ENCODE data around the gene SNX10.
"Not testable (repeated sequence)": the region's sequence is repeated elsewhere in the genome, so short reads cannot be mapped to it uniquely, and the experiment has no call there.

Gene SNX10, protein sequence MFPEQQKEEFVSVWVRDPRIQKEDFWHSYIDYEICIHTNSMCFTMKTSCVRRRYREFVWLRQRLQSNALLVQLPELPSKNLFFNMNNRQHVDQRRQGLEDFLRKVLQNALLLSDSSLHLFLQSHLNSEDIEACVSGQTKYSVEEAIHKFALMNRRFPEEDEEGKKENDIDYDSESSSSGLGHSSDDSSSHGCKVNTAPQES

GRCh38 chr7:26291699-26292538 is at the start of gene SNX10:
TSS of gene SNX10 (plus strand) at chr7:26291862. CDS start at chr7:26346443, 54,581 bp downstream.
- DNase-seq (ENCODE audit: insufficient read length, low spot score): peak; percentile 48
- FAIRE-seq: peak; percentile 96

- no peak for DNase-seq (ENCODE audit: insufficient read length, low spot score)
- FAIRE-seq: no peak
Observed at GRCh38 chr7:26245150-26245549, 46.5 kb upstream of the SNX10 start.

DNA sequence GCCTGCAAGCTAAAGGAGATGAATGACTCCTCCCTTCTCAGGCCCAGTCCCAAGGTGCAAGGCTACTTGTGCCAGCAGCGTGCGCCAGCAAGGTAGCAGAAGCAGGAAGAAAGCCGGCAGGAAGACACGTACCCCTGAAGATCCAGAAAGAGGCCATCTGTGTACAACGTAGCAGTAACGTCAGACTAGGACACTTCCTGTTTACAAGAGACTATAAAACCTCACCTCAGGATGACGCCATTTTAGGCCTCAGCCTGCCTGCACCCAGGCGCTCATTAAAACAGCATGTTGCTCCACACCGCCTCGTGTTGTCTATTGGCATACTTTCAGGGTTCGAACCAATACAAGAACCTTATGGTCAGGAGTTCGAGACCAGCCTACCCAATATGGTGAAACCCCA is 41.4 kb upstream of the SNX10 start:
- FAIRE-seq (no peak), DNase-seq (ENCODE audit: insufficient read length, low spot score) (no peak)

DNA sequence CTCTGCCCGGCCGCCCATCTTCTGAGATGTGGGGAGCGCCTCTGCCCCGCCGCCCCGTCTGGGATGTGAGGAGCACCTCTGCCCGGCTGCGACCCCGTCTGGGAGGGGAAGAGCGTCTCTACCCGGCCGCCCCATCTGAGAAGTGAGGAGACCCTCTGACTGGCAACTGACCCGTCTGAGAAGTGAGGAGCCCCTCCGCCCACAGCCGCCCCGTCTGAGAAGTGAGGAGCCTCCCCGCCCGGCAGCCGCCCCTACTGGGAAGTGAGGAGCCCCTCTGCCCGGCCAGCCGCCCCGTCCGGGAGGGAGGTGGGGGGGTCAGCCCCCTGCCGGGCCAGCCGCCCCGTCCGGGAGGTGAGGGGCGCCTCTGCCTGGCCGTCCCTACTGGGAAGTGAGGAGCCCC is 29.8 kb upstream of the SNX10 start:
- not testable (repeated sequence) for DNase-seq (ENCODE audit: insufficient read length, low spot score); FAIRE-seq

DNA sequence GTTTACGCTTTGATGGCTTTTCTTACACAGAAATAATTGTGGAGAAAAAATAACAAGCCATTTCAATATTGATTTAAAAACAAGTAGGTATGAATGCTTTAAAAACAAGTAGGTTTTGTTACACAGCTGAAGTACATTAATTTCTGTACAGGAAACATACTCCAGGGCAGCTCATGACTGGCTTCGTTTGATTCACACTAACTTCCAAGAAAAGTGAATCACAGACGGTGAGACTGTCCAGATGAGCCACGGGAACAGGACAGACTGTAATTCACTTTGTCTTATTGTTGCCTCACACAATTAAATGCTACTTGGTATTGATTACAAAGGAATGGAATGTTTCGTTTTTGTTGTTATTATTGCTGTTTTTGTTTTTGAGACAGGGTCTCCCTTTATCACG is 26.6 kb upstream of the SNX10 start:
- no peak for DNase-seq (ENCODE audit: insufficient read length, low spot score)
- no peak for FAIRE-seq

DNA sequence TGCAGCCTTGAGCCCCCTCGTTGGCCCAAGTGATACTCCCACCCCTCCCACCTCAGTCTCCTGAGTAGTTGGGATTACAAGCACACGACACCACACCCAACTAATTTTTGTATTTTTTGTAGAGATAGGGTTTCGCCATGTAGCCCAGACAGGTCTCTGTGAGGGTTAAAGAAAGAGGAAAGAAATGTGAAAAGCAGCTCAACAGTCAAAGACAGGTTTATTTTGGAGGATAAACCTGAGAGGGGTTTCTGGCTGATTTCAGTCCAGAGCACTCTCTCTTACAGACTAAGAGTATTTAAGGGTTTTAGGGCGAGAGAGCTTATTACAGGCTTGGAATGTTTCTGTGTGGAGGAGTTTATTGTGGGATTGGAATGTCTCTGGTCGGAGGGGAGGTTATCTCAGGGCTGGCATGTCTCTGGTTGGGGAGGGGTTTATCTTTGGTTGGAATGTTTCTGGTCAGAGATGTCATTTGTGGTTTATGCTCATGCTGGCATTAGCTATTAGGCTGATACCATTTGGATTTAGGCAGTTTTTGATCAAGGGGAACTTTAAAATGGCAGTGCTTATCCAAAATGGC is 26.1 kb upstream of the SNX10 start:
- FAIRE-seq (no peak), DNase-seq (ENCODE audit: insufficient read length, low spot score) (no peak)

DNA sequence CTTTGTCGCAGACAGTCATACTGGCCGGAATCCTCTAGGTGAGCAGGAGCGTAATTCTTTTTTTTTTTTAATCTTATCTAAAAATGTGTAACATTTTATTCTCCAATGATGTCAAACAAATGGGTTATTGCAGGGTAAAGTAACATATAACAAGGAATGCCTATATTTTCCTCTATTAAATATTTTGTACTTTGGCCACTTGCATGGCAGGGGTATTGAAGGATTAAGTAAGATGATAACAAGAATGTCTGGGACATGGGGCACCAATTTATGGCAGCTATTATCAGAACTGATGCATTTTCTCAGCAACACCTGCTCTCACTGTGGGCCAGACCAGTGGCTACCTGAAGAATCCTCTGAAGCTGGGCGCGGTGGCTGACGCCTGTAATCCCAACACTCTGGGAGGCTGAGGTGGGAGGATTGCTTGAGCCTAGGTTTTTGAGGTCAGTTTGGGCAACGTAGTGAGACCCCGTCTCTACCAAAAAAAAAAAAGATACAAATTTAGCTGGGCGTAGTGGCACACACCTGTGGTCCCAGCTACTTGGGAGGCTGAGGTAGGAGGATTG is 24.0 kb upstream of the SNX10 start:
- DNase-seq (ENCODE audit: insufficient read length, low spot score) (no peak), FAIRE-seq (no peak)

DNA sequence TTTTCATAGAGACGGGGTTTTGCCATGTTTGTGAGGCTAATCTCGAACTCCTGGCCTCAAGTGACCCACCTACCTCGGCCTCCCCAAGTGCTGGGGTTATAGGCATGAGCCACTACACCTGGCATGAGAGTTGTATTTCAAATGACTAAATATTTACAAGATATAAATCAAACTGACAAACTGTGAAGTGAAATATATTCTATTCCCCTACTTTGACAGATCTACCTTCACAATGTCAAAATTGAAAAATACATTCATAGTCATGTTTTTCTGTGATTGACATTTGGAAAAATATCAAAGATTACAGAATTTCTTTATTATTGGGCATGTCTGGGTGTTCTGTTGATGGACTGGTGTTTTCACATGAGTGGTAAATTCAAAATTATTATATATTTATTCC is 16.4 kb upstream of the SNX10 start:
- DNase-seq (ENCODE audit: insufficient read length, low spot score) (no peak), FAIRE-seq (no peak)

- FAIRE-seq: no peak
- DNase-seq (ENCODE audit: insufficient read length, low spot score): peak; percentile 31
Observed at GRCh38 chr7:26278770-26279169, 12.9 kb upstream of the SNX10 start.

DNA sequence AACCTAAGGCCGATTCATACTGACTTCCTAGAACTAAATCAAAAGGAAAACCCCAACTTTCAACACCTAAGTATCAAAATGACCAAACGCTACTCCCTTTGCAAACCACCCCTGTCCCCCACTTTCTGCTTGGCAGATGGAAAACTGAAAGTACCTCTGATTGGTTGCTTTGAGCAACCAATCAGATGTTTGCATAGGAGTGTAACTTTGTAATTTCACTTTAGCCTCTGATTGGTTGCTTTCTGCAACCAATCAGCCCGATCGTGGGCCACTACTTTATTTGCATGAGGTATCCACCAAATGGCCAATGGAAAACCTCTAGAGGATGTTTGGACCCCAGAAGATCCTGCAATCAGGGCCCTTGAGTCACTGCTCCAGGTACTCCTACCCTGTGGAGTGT is 12.3 kb upstream of the SNX10 start:
- no peak for DNase-seq (ENCODE audit: insufficient read length, low spot score)
- FAIRE-seq: no peak

DNA sequence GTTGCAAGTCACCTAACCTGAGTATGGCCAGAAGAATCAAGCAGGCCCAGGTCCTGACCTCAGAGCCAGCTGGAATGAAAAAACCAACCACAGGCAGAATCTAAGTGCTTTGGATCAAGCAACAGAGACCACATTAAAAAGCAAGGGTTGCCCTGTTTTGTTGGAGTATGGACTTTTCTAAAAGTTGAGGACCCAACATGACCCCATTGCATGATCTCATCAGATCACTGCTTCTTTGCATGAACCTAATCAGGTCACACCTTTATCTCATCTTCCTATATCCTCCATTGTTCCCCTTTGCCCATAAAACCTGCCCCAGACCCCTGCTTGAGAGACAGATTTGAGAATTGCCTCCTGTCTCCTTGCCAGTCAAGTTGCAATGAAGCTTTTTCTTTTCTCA is 11.6 kb upstream of the SNX10 start:
- FAIRE-seq (no peak), DNase-seq (ENCODE audit: insufficient read length, low spot score) (no peak)

GRCh38 chr7:26280723-26281122 is 10.9 kb upstream of the SNX10 start:
- no peak for FAIRE-seq
- no peak for DNase-seq (ENCODE audit: insufficient read length, low spot score)

DNA sequence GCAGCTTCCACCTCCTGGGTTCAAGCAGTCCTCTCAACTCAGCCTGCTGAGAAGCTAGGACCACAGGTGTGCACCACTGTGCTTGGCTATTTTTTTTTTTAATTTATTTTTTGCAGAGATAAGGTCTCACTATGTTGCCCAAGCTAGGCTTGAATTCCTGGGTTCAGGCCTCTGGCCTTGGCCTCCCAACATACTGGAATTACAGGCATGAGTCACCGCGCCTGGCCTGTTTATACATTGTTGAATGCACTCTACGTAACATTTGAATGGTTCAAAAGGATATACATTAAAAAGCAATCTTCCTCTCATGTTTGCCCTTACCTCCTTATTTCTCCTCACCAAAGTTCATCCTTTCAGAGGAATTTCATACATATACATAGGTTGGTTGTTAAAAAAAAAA is 7.2 kb upstream of the SNX10 start:
- DNase-seq (ENCODE audit: insufficient read length, low spot score) (no peak), FAIRE-seq (no peak)

GRCh38 chr7:26284995-26285632 is 6.5 kb upstream of the SNX10 start:
- FAIRE-seq (no peak), DNase-seq (ENCODE audit: insufficient read length, low spot score) (no peak)

DNA sequence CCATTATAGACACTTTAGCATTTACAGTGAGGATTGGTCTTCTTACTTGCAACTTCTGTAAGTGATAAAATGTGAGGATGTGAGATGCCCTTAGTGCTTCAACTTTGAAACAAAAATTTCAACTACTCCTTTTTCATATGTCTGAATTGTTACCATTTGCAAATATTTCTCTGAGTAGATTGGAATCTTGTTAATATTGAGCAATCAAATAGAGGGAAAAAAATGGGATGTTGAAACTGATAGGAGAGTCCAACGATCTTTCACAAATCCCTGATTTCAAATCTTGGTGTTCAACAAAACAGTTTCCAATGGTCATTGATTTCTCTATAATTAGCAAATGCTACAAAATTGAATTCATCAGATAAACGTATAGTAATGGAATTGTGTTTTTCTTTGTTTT is 5.5 kb upstream of the SNX10 start:
- DNase-seq (ENCODE audit: insufficient read length, low spot score): no peak
- FAIRE-seq: no peak

- not testable (repeated sequence) for FAIRE-seq; DNase-seq (ENCODE audit: insufficient read length, low spot score)
Observed at GRCh38 chr7:26288126-26288525, 3.5 kb upstream of the SNX10 start.

DNA sequence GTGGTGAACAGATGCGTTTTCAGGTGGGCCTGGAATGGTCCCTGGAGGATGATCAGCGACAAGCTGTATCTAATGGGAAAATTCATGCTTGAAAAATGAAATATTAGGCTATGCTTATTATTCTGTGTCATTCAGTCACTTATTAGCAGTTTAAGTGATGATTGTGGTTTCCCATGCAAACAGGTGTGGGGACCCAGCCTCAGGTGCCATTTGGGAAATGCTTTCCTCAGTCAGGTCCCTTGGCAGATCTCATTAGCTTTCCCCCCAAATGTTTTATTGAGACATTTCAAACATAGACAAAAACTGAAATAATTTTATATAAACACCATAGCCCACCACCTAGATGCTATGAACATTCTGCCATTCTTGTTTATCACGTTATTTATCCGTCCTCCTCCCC is 411 bp upstream of the SNX10 start:
- DNase-seq (ENCODE audit: insufficient read length, low spot score): no peak

GRCh38 chr7:26292768-26293560 is 1.3 kb downstream of the SNX10 start:
- DNase-seq (ENCODE audit: insufficient read length, low spot score) (no peak), FAIRE-seq (no peak)

More for the DNA sequence above, 411 bp upstream of the SNX10 start:
- FAIRE-seq: no peak

DNA sequence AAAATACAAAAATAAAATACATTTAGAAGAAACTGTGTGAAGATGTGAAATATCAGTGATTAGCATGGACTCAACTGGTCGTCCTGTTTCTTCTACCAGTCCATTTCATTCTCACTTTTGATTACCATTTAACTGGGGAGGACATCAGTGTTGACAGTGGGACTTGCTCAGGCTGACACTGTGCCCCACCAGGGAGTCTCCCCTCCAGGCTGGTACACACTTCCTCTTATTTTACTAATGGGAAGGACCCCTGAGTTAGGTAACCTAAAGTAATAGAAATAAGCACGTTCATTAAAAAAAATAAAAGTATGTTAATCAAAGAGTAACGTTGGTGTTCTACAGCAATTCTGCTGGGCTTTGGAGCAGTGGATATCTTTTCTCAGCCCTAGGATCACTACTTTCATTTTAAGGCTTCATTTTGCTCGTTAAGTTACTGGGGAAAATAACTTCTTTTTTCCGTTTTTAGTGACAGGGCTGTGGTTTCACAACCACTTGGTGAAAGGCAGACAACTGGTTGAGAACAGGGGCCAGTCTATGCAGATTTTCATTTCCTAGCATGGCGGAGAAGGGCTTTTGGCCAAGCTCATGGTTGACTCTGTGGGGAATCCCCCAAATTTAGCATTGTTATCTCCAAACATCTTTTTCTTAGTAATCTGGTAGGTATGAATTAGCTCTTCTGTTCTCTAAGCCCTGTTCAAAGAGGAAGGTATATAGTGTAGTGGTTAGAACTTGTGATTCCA is 2.1 kb downstream of the SNX10 start:
- DNase-seq (ENCODE audit: insufficient read length, low spot score): no peak
- no peak for FAIRE-seq

DNA sequence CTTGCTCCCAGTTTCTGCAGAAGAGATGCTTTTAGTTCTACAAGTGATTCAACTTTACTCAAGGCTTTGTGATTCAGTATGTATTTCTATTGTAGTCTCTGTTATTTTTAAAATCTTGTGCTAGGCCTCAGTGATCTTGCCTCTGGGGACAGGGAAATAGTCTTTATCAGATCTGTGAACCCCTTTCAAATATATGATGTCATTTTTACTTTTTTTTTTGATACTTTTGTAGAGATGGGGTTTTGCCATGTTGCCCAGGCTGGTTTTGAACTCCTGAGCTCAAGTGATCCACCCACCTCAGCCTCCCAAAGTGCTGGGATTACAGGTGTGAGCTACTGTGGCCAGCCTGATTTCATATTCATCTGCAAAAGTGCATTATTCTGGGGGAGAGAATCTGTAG is 3.4 kb downstream of the SNX10 start:
- FAIRE-seq (no peak), DNase-seq (ENCODE audit: insufficient read length, low spot score) (no peak)
